Cardiac muscle cell (in vitro differentiated cells and primary cell): Measurements from ENCODE around the gene RUVBL2. TPM values are rescaled to one million over a fixed set of nuclear protein-coding genes. Genes with fewer than 3 reads are reported as not detected.
"Not testable (repeated sequence)": the region's sequence is repeated elsewhere in the genome, so short reads cannot be mapped to it uniquely, and the experiment has no call there.

Experiments
- DNase-seq, 2 donors: peaks; one replicate each; pipeline versions ENCODE4 v3.0.0 to v3.0.0-alpha.2; 2010 to 2017; ENCODE audit warnings: low read depth in 1 of 2, low spot score in 1 of 2
- H3K27ac ChIP-seq: fragments of 200-600 bp; sonication (generic); 2 replicates; pipeline ENCODE4 v1.5.1; 2016
- H3K27me3 ChIP-seq: fragments of 200-600 bp; sonication (generic); 2 replicates; pipeline ENCODE4 v1.6.0; 2016; ENCODE audit warnings: control low read depth
- H3K36me3 ChIP-seq: fragments of 200-600 bp; sonication (generic); 2 replicates; pipeline ENCODE4 v1.5.1; 2016; ENCODE audit warnings: control low read depth
- H3K4me1 ChIP-seq: fragments of 200-600 bp; sonication (generic); 2 replicates; pipeline ENCODE4 v1.8.1; 2017; ENCODE audit warnings: low read depth, mild to moderate bottlenecking, mixed run types
- H3K4me3 ChIP-seq: fragments of 200-600 bp; sonication (generic); 2 replicates; pipeline ENCODE4 v1.5.1; 2016; ENCODE audit warnings: mild to moderate bottlenecking
- H3K9me3 ChIP-seq: fragments of 200-600 bp; sonication (generic); 2 replicates; pipeline ENCODE4 v1.5.1; 2017; ENCODE audit warnings: low read depth, mild to moderate bottlenecking, control low read depth
- CTCF ChIP-seq: IDR thresholded peaks from 2 replicates; pipeline ENCODE4 v1.5.1; 2012; ENCODE audit warnings: low read depth, mild to moderate bottlenecking, low read length
- polyA plus RNA-seq: library from polyadenylated mRNA; unstranded; fragments of >200 nt; fragmentation: Nextera tagmentation; extraction: Ambion mirVana; gene quantifications from 2 replicates; pipeline ENCODE4 v1.2.1, GENCODE V29; 2016
- total RNA-seq: library from RNA; depleted of rRNA; stranded (reverse); fragments of >200 nt; gene quantifications from 2 replicates; pipeline ENCODE4 v1.2.3, GENCODE V29; 2016

RUVBL2 gene
- total and polyA plus RNA-seq, 2 experiments from 2014 or later: 128 to 294 TPM

- H3K36me3 ChIP-seq, H3K4me1 ChIP-seq, H3K9me3 ChIP-seq, H3K4me3 ChIP-seq, H3K27me3 ChIP-seq, H3K27ac ChIP-seq, DNase-seq: not testable (repeated sequence)
- TF ChIP-seq CTCF: peak; percentile 33
Observed at GRCh38 chr19:49031642-49032301, 38.1 kb downstream of the RUVBL2 start, which contains the start of gene CGB2. CGB2 (plus strand) TSS chr19:49031890; CDS start chr19:49032096, 206 bp downstream.

GRCh38 chr19:49036815-49037214 is 43.1 kb downstream of the RUVBL2 start, which contains the start of gene CGB1:
CGB1 (minus strand) TSS chr19:49036895; CDS start chr19:49036711, 184 bp downstream.
- not testable (repeated sequence) for H3K27ac ChIP-seq, H3K27me3 ChIP-seq, H3K4me1 ChIP-seq, H3K36me3 ChIP-seq, H3K9me3 ChIP-seq, H3K4me3 ChIP-seq
- TF ChIP-seq CTCF: peak; percentile 28
- peak in 1 of 2 donors; percentile 23 for DNase-seq

- DNase-seq, H3K27ac ChIP-seq, H3K36me3 ChIP-seq, H3K27me3 ChIP-seq, H3K4me1 ChIP-seq, H3K4me3 ChIP-seq, H3K9me3 ChIP-seq: not testable (repeated sequence)
Observed at GRCh38 chr19:49038111-49038510, 44.4 kb downstream of the RUVBL2 start.

DNA sequence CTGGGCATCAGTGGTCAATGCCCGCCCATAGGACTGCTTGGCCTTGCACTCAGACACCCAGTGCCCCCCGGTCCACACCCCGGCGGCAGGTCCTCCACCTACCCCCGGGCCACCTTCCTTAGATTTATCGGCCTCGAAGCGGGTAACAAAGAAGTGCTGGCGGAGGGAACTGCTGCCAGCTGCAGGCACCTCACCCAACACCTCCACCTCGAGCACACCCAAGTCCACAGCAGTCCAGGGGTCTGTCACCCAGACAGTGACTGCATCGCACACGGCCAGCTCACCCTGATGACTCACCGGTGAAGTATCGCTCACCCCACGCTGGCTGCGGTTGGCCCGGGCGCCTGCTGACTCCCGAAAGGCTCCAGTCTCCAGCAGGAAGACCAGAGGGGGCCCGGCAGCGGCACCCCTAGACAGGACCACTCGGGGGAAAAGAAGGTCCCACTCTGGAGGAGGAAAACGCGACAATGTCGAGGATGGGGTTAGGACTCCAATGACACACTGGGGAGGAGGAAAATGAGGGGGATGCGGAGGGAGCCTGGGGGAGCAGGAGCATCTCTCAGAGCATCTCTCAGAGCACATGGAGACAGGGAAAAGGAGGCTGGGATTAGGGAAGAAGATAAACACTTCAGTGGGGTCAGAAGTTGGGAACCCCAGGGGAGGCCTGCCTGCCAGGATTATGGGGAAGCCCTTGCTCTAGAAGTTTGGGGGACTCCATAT is 45.0 kb downstream of the RUVBL2 start:
- H3K27me3 ChIP-seq, H3K27ac ChIP-seq, H3K9me3 ChIP-seq, DNase-seq, H3K4me3 ChIP-seq, H3K4me1 ChIP-seq, H3K36me3 ChIP-seq: not testable (repeated sequence)

DNA sequence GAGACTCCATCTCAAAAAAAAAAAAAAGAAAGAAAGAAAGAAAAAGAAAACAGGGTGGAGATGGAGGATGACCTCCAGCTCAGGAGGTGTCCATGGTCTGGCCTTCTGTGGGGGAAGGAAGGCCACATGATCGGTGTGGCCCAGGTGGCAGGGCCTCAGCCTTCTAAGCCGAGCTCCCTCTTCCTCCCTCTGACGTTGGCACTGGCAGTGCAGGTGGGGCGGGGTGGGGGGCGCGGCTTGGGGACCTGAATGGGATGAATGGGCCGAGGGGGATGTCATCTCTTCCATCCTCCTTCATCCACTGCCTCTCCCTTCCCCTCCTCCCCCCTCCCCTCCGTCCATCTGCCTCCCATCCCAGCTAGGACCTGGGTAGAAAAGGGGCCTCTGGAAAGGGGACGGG is 46.0 kb downstream of the RUVBL2 start:
- H3K4me1 ChIP-seq, H3K4me3 ChIP-seq, H3K36me3 ChIP-seq, H3K27ac ChIP-seq, DNase-seq, H3K27me3 ChIP-seq, H3K9me3 ChIP-seq: not testable (repeated sequence)

DNA sequence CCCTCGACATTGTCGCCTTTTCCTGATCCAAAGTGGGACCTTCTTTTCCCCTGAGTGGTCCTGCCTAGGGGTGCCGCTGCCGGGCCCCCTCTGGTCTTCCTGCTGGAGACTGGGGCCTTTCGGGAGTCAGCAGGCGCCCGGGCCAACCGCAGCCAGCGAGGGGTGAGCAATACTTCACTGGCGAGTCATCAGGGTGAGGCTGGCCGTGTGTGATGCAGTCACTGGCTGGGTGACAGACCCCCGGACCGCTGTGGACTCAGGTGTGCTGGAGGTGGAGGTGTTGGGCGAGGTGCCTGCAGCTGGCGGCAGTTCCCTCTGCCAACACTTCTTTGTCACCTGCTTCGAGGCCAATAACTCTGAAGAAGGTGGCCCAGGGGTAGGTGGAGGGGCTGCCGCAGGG is 48.5 kb downstream of the RUVBL2 start:
- no peaks in the 10 kb centered on the region for H3K36me3 ChIP-seq
- TF ChIP-seq CTCF: no peak
- H3K4me3 ChIP-seq: no peak overlapping the region
- H3K27ac ChIP-seq: no peak overlapping the region
- H3K9me3 ChIP-seq: no peaks in the 10 kb centered on the region
- DNase-seq: no peak
- no peaks in the 10 kb centered on the region for H3K4me1 ChIP-seq
- no peaks in the 10 kb centered on the region for H3K27me3 ChIP-seq

GRCh38 chr19:49042666-49043065 is 49.0 kb downstream of the RUVBL2 start:
- not testable (repeated sequence) for DNase-seq, H3K4me3 ChIP-seq, H3K27ac ChIP-seq, H3K36me3 ChIP-seq, H3K4me1 ChIP-seq, H3K9me3 ChIP-seq, H3K27me3 ChIP-seq

GRCh38 chr19:49043548-49043947 is 49.9 kb downstream of the RUVBL2 start, which contains the start of gene CGB5:
CGB5 (plus strand) TSS chr19:49043848; CDS start chr19:49044210, 362 bp downstream.
- not testable (repeated sequence) for H3K4me3 ChIP-seq, DNase-seq, H3K27ac ChIP-seq, H3K27me3 ChIP-seq, H3K4me1 ChIP-seq, H3K36me3 ChIP-seq, H3K9me3 ChIP-seq

- H3K27ac ChIP-seq, H3K4me1 ChIP-seq, DNase-seq, H3K36me3 ChIP-seq, H3K27me3 ChIP-seq, H3K9me3 ChIP-seq, H3K4me3 ChIP-seq: not testable (repeated sequence)
Observed at GRCh38 chr19:49049011-49049410, 55.3 kb downstream of the RUVBL2 start, which contains the start of gene CGB8. CGB8 (minus strand) TSS chr19:49049111; CDS start chr19:49048739, 372 bp downstream.

GRCh38 chr19:49049834-49050233 is 56.1 kb downstream of the RUVBL2 start:
- DNase-seq, H3K36me3 ChIP-seq, H3K9me3 ChIP-seq, H3K4me3 ChIP-seq, H3K27me3 ChIP-seq, H3K27ac ChIP-seq, H3K4me1 ChIP-seq: not testable (repeated sequence)
